Transverse colon (tissue), 4 donors: ENCODE results near the gene KRTAP1-5.

Experiments used
- CTCF ChIP-seq, 5 experiments: fragments of 200-600 bp in 3 of 5; fragments of 450-650 bp in 2 of 5; sonication (generic) in 3 of 5; IDR thresholded peaks; 1 replicate in 2 of 5; 2 replicates in 3 of 5; pipeline ENCODE4 v1.5.1; 2016 to 2017; ENCODE audit warnings: antibody characterized with exemption in 5 of 5, inconsistent platforms in 3 of 5, mild to moderate bottlenecking in 2 of 5, moderate library complexity in 1 of 5
- EP300 ChIP-seq: sonication (generic); formaldehyde crosslinking; IDR thresholded peaks from one replicate; pipeline ENCODE4 v1.6.1; 2017; ENCODE audit warnings: antibody characterized with exemption, low read depth
- POLR2AphosphoS5 ChIP-seq, 3 donors: sonication (generic); formaldehyde crosslinking; IDR thresholded peaks; one replicate each; pipeline ENCODE4 v1.6.1; 2016; ENCODE audit warnings: antibody characterized with exemption in 3 of 3

- no peak for TF ChIP-seq CTCF (IDR thresholded peaks at IDR 0.05)
- no peak for TF ChIP-seq EP300
- TF ChIP-seq POLR2AphosphoS5 (IDR thresholded peaks at IDR 0.05): no peak
Measured at GRCh38 chr17:41019415-41019814, 7.6 kb downstream of the KRTAP1-5 start.
